Liver (tissue), 9 donors: ENCODE data around the gene NMNAT1. TPM values are rescaled to one million over a fixed set of nuclear protein-coding genes. Genes with fewer than 3 reads are reported as not detected.

ENCODE experiments used
- DNase-seq: peaks from one replicate; pipeline ENCODE4 v3.0.0-alpha.2; 2017; ENCODE audit warnings: low spot score
- H3K27ac ChIP-seq, 2 donors: one replicate each; pipeline ENCODE4 v1.7.0; 2013; ENCODE audit warnings: inconsistent platforms in 2 of 2, low read length in 2 of 2, control low read depth in 1 of 2, low read depth in 1 of 2, mild to moderate bottlenecking in 1 of 2
- H3K27me3 ChIP-seq, 4 donors: one replicate each; pipeline versions ENCODE4 v1.6.1 to v1.7.0; 2013; ENCODE audit warnings: low read length in 3 of 4, inconsistent platforms in 1 of 4, mild to moderate bottlenecking in 1 of 4, moderate library complexity in 1 of 4; ENCODE audit not compliant: control insufficient read depth in 4 of 4, insufficient read depth in 4 of 4
- H3K36me3 ChIP-seq, 4 donors: one replicate each; pipeline versions ENCODE4 v1.6.1 to v1.7.0; 2013; ENCODE audit warnings: low read length in 3 of 4, mild to moderate bottlenecking in 3 of 4, low read depth in 1 of 4, moderate library complexity in 1 of 4; ENCODE audit not compliant: control insufficient read depth in 4 of 4, insufficient read depth in 3 of 4
- H3K4me1 ChIP-seq, 4 donors: one replicate each; pipeline versions ENCODE4 v1.6.1 to v1.7.0; 2013; ENCODE audit warnings: low read length in 3 of 4, mild to moderate bottlenecking in 3 of 4, moderate library complexity in 1 of 4; ENCODE audit not compliant: control insufficient read depth in 4 of 4, insufficient read depth in 4 of 4
- H3K4me3 ChIP-seq, 3 donors: one replicate each; pipeline versions ENCODE4 v1.6.1 to v1.7.0; 2013; ENCODE audit warnings: low read length in 3 of 3, control low read depth in 1 of 3, low read depth in 1 of 3, mild to moderate bottlenecking in 1 of 3
- H3K9ac ChIP-seq, 2 donors: one replicate each; pipeline ENCODE4 v1.7.0; 2013; ENCODE audit warnings: low read length in 2 of 2, mild to moderate bottlenecking in 2 of 2, moderate library complexity in 2 of 2, control low read depth in 1 of 2, low read depth in 1 of 2
- H3K9me3 ChIP-seq, 4 donors: one replicate each; pipeline versions ENCODE4 v1.6.1 to v1.7.0; 2013; ENCODE audit warnings: low read length in 3 of 4; ENCODE audit not compliant: control insufficient read depth in 4 of 4
- ATF3 ChIP-seq: IDR thresholded peaks from 2 replicates; pipeline ENCODE4 v1.6.1; 2016; ENCODE audit warnings: antibody characterized with exemption
- EGR1 ChIP-seq, 2 donors: IDR thresholded peaks; 2 replicates each; pipeline ENCODE4 v1.6.1; 2016 to 2018; ENCODE audit warnings: antibody characterized with exemption in 2 of 2, low read depth in 2 of 2
- FOXA1 ChIP-seq: IDR thresholded peaks from 2 replicates; pipeline ENCODE4 v1.6.1; 2016; ENCODE audit warnings: antibody characterized with exemption
- FOXA2 ChIP-seq: IDR thresholded peaks from 2 replicates; pipeline ENCODE4 v1.6.1; 2016; ENCODE audit warnings: antibody characterized with exemption
- GABPA ChIP-seq, 2 donors: IDR thresholded peaks in 1 of 2; conservative IDR thresholded peaks in 1 of 2; 2 replicates each; pipeline ENCODE4 v1.6.1; 2016; ENCODE audit warnings: antibody characterized with exemption in 2 of 2, mild to moderate bottlenecking in 1 of 2, moderate library complexity in 1 of 2
- HNF4A ChIP-seq, 2 donors: conservative IDR thresholded peaks; 2 replicates each; pipeline ENCODE4 v1.6.1; 2016; ENCODE audit warnings: antibody characterized with exemption in 2 of 2, mild to moderate bottlenecking in 2 of 2
- HNF4G ChIP-seq: IDR thresholded peaks from 2 replicates; pipeline ENCODE4 v1.6.1; 2016; ENCODE audit warnings: antibody characterized with exemption
- JUND ChIP-seq, 2 donors: IDR thresholded peaks; 2 replicates each; pipeline ENCODE4 v1.6.1; 2016; ENCODE audit warnings: antibody characterized with exemption in 2 of 2
- MAX ChIP-seq: IDR thresholded peaks from 2 replicates; pipeline ENCODE4 v1.6.1; 2016; ENCODE audit warnings: antibody characterized with exemption
- NR2F2 ChIP-seq: IDR thresholded peaks from 2 replicates; pipeline ENCODE4 v1.6.1; 2016; ENCODE audit warnings: antibody characterized with exemption
- RAD21 ChIP-seq, 2 donors: IDR thresholded peaks; 2 replicates each; pipeline ENCODE4 v1.6.1; 2016; ENCODE audit warnings: antibody characterized with exemption in 2 of 2, mild to moderate bottlenecking in 2 of 2
- RXRA ChIP-seq, 2 donors: IDR thresholded peaks; 2 replicates each; pipeline ENCODE4 v1.6.1; 2017 to 2018; ENCODE audit warnings: antibody characterized with exemption in 2 of 2, mild to moderate bottlenecking in 1 of 2
- SP1 ChIP-seq: IDR thresholded peaks from 2 replicates; pipeline ENCODE4 v1.6.1; 2018; ENCODE audit warnings: antibody characterized with exemption, mild to moderate bottlenecking
- TAF1 ChIP-seq: conservative IDR thresholded peaks from 2 replicates; pipeline ENCODE4 v1.6.1; 2016; ENCODE audit warnings: antibody characterized with exemption, mild to moderate bottlenecking
- YY1 ChIP-seq: IDR thresholded peaks from 2 replicates; pipeline ENCODE4 v1.6.1; 2016; ENCODE audit warnings: antibody characterized with exemption, mild to moderate bottlenecking
- ZBTB33 ChIP-seq: IDR thresholded peaks from 2 replicates; pipeline ENCODE4 v1.6.1; 2016; ENCODE audit warnings: antibody characterized with exemption
- WGBS: extraction: QIAGEN DNeasy Blood & Tissue Kit; methylation state at CpG from one replicate; pipeline ENCODE4 v1.1.7; 2013; 5-methylcytosine and 5-hydroxymethylcytosine counted together
- polyA plus RNA-seq, 2 donors: library from polyadenylated mRNA; stranded (reverse) in 1 of 2; unstranded in 1 of 2; fragments of 200-250 nt in 1 of 2; fragments of >200 nt in 1 of 2; fragmentation: Nextera tagmentation in 1 of 2; extraction: Ambion mirVana in 1 of 2; gene quantifications; one replicate each; pipeline versions ENCODE4 v1.2.1 to v1.2.3, GENCODE V29; 2013 to 2015
- total RNA-seq, 2 donors: library from RNA; depleted of rRNA; stranded (reverse); fragments of >200 nt; gene quantifications; one replicate each; pipeline ENCODE4 v1.2.3, GENCODE V29; 2014
- TF ChIP-seq, protein P1 (sequence below): fragments of 150-350 bp; IDR thresholded peaks from 2 replicates; pipeline ENCODE4 v1.5.1; 2017; ENCODE audit warnings: improper control_type of control experiment, low read depth, low read length; ENCODE audit not compliant: missing input control
- TF ChIP-seq, protein P2 (sequence below): IDR thresholded peaks from 2 replicates; pipeline ENCODE4 v1.6.1; 2016; ENCODE audit warnings: antibody characterized with exemption, mild to moderate bottlenecking
- donor health status: healthy.
- donor health status: healthy.
- donor health status: healthy.
- donor health status: healthy.
- donor health status: healthy.

The NMNAT1 gene
- total and polyA plus RNA-seq, 4 donors, result 5.2 to 7.4 (median 5.6) TPM

GRCh38 chr1:10022656-10023055, 79.4 kb downstream of the NMNAT1 start:
- TF ChIP-seq JUND (IDR thresholded peaks at IDR 0.05), result no peak
- H3K9ac ChIP-seq, result no peak overlapping the region
- H3K4me3 ChIP-seq, result no peak overlapping the region
- no peaks in the 10 kb centered on the region for H3K27me3 ChIP-seq
- H3K36me3 ChIP-seq, result no peaks in the 10 kb centered on the region
- H3K9me3 ChIP-seq, result no peaks in the 10 kb centered on the region
- H3K4me1 ChIP-seq, result no peaks in the 10 kb centered on the region
- no peak overlapping the region for H3K27ac ChIP-seq
- no peak for DNase-seq
- WGBS, result 92% methylated on average over 7 of the region's 7 CpGs

DNA sequence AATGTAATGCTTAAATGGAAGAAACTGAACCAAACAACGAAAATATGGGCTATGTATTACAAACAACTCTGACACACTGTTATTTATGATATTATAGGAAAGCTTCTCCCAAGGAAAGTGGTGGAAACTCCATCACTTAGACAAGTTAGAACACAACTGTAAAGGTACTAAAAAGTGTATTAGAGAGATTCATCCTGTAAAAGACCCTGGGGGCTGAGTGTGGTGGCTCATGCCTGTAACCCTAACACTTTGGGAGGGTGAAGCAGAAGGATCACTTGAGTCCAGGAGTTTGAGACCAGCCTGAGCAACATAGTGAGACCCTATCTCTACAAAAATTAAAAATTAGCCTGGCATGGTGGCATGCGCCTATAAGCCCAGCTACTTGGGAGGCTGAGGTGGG, 82.1 kb downstream of the NMNAT1 start:
- Histone ChIP-seq H3K9ac (no peak overlapping the region), H3K27me3 (no peaks in the 10 kb centered on the region), H3K9me3 (no peaks in the 10 kb centered on the region), H3K27ac (no peak overlapping the region), H3K4me1 (no peaks in the 10 kb centered on the region), H3K36me3 (no peaks in the 10 kb centered on the region), H3K4me3 (no peak overlapping the region)
- 82% methylated on average over 2 of the region's 2 CpGs for WGBS
- TF ChIP-seq RXRA (IDR thresholded peaks at IDR 0.05) (no peak), ZBTB33 (no peak), ATF3 (no peak), HNF4A (conservative IDR thresholded peaks at IDR 0.05) (no peak), NR2F2 (no peak), JUND (IDR thresholded peaks at IDR 0.05) (no peak), YY1 (no peak), SP1 (no peak), FOXA2 (no peak), EGR1 (IDR thresholded peaks at IDR 0.05; ENCODE audit: low read depth in 2 of 2) (no peak), GABPA (IDR thresholded peaks at IDR 0.05 in 1 of 2, conservative IDR thresholded peaks at IDR 0.05 in 1 of 2) (no peak), TAF1 (no peak), HNF4G (no peak), FOXA1 (no peak), RAD21 (IDR thresholded peaks at IDR 0.05) (no peak), MAX (no peak)
- TF ChIP-seq, protein P1, sequence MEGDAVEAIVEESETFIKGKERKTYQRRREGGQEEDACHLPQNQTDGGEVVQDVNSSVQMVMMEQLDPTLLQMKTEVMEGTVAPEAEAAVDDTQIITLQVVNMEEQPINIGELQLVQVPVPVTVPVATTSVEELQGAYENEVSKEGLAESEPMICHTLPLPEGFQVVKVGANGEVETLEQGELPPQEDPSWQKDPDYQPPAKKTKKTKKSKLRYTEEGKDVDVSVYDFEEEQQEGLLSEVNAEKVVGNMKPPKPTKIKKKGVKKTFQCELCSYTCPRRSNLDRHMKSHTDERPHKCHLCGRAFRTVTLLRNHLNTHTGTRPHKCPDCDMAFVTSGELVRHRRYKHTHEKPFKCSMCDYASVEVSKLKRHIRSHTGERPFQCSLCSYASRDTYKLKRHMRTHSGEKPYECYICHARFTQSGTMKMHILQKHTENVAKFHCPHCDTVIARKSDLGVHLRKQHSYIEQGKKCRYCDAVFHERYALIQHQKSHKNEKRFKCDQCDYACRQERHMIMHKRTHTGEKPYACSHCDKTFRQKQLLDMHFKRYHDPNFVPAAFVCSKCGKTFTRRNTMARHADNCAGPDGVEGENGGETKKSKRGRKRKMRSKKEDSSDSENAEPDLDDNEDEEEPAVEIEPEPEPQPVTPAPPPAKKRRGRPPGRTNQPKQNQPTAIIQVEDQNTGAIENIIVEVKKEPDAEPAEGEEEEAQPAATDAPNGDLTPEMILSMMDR, result no peak
- TF ChIP-seq, protein P2, sequence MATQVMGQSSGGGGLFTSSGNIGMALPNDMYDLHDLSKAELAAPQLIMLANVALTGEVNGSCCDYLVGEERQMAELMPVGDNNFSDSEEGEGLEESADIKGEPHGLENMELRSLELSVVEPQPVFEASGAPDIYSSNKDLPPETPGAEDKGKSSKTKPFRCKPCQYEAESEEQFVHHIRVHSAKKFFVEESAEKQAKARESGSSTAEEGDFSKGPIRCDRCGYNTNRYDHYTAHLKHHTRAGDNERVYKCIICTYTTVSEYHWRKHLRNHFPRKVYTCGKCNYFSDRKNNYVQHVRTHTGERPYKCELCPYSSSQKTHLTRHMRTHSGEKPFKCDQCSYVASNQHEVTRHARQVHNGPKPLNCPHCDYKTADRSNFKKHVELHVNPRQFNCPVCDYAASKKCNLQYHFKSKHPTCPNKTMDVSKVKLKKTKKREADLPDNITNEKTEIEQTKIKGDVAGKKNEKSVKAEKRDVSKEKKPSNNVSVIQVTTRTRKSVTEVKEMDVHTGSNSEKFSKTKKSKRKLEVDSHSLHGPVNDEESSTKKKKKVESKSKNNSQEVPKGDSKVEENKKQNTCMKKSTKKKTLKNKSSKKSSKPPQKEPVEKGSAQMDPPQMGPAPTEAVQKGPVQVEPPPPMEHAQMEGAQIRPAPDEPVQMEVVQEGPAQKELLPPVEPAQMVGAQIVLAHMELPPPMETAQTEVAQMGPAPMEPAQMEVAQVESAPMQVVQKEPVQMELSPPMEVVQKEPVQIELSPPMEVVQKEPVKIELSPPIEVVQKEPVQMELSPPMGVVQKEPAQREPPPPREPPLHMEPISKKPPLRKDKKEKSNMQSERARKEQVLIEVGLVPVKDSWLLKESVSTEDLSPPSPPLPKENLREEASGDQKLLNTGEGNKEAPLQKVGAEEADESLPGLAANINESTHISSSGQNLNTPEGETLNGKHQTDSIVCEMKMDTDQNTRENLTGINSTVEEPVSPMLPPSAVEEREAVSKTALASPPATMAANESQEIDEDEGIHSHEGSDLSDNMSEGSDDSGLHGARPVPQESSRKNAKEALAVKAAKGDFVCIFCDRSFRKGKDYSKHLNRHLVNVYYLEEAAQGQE, result no peak
- no peak for DNase-seq
